Measurements from ENCODE around the gene F12.

Gene F12

GRCh38 chr5:177409043-177409801 lies at the start of gene F12:
F12 (minus strand) TSS chr5:177409564; CDS start chr5:177409527, 37 bp downstream.
- DNase-seq: no peak

DNA sequence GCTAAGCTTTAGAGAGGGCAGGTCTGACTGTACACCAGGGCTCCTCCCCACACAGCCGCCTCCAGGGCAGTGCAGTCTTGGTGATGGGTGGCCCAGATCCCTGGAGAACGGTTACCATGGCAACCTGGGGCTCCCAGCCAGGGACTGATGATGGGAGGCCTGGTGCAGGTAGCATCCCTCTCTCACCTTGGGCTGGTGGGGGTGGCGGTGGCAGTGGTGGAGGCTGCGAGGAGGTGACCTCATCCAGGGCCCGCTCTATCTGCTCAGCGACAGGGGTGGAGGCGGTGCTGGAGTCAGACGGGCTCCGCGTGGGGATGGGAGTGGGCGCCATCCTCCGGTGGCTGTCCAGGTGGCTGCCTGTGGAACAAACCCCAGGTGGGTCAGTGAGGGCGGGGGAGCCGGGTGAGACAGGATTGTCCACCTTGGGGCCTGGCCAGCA lies 49.6 kb upstream of the F12 start:
- DNase-seq: peak; percentile 39

GRCh38 chr5:177457852-177458681 lies 48.7 kb upstream of the F12 start:
- DNase-seq: no peak

- peak; percentile 98 for DNase-seq
Observed at GRCh38 chr5:177456976-177457851, 47.9 kb upstream of the F12 start.

- no peak for DNase-seq
Observed at GRCh38 chr5:177456591-177456964, 47.2 kb upstream of the F12 start.

GRCh38 chr5:177455661-177456590 lies 46.6 kb upstream of the F12 start:
- DNase-seq: peak; percentile 95

DNA sequence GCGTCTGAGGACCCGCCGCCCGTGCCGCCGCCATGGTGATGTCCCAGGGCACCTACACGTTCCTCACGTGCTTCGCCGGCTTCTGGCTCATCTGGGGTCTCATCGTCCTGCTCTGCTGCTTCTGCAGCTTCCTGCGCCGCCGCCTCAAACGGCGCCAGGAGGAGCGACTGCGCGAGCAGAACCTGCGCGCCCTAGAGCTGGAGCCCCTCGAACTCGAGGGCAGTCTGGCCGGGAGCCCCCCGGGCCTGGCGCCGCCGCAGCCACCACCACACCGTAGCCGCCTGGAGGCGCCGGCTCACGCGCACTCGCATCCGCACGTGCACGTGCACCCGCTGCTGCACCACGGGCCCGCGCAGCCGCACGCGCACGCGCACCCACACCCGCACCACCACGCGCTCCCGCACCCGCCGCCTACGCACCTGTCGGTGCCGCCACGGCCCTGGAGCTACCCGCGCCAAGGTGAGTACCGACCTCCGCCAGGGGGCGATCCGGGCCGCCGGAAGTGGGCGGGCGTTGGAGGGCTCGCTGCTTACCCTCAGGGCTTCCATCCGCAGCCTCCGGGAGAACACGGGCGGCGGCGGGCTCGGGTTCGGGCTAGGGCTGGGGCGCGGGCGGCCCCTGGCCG lies 45.8 kb upstream of the F12 start:
- peak; percentile 86 for DNase-seq

GRCh38 chr5:177454397-177455035 lies 45.2 kb upstream of the F12 start:
- DNase-seq: peak; percentile 88

GRCh38 chr5:177453852-177454396 lies 44.6 kb upstream of the F12 start:
- DNase-seq: peak; percentile 66

DNA sequence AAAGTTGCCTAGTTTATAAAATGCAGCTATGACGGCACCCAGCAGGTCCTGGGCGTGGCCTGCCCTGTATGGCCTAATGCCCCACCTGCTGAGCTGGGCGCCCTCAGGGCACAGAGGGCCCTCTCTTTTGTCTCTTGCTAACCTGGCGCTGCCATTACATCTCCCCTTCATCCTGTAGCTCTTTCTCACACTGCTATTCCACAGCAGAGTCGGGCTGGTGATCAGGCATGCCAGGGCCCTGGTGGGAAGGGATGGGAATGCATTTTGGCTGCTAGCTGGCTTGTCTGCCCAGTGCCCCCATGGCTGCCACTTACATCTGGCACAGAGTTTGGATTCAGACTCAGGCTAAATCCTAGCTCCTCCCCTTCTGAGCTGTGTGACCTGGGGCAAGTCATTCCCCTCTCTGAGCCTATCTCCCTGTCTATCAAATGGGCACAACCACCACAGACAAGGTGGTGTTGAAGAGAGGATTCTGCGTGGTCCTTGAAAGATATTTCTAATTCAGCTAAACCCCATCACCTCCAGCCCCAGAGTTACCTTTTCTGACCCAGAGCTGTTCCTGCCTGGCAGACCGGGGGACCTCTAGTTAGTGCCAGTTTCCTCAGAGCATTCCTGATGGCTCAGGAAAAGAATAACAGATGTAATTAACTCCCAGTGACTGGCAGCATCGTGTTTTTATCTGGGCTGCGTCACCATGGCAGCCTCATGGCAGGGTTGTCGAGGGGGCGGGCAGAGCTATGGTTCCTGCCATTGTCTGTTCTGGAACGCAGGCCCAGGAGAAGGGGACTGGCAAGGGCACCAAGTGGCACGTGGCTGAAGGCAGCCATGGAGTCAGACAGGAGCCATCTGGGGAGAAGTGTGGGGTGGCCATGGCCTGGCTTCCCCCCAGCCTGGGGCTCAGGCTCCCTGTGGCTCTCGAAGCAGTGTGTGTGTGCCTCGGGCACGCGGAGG lies 43.6 kb upstream of the F12 start:
- no peak for DNase-seq

GRCh38 chr5:177450667-177451424 lies 41.5 kb upstream of the F12 start:
- DNase-seq: no peak

DNA sequence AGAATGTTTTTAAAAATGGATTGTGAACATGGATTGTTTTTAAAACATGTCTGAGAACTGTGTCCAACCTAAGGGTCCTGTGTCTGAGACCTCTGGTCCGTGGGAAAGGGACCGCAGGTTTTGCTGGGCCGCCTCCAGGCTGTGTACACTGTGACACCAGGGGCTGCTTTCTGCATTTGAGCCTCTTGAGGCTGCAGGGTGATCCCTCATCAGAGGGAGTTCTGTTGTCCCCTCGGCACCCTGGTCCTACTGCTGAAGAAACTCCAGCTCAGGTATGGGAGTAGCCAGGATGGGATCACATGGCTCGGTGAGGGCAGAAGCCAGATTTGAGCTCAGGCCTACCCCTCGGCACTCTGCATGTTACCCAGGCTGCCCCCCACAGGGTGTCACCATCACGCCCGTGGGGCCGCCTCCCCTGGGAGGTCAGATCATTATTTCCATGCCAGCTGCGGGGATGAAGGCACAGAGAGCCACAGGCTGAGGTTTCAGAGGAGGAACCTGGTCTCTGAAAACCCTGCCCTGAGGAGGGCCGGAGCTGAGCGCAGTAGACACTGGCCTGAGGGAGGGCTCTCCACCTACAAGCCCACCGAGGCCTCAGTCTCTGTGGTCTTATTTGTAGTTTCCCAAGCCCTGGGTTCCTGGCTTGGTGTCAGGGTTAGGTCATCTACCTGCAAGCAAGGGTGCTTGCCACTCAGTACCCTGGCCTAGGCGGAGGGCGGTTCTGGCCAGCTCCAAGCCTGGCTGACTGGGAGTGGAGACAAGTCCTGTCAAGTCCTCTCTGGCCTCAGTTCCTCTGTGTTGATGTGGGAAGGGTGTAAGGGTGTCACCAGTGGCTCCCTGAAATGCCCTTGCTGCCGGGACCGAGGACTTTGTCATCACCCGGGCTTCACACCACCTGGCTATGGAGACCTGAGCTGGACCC lies 40.0 kb upstream of the F12 start:
- peak; percentile 36 for DNase-seq

- no peak for DNase-seq
Observed at GRCh38 chr5:177448244-177448950, 39.0 kb upstream of the F12 start.

DNA sequence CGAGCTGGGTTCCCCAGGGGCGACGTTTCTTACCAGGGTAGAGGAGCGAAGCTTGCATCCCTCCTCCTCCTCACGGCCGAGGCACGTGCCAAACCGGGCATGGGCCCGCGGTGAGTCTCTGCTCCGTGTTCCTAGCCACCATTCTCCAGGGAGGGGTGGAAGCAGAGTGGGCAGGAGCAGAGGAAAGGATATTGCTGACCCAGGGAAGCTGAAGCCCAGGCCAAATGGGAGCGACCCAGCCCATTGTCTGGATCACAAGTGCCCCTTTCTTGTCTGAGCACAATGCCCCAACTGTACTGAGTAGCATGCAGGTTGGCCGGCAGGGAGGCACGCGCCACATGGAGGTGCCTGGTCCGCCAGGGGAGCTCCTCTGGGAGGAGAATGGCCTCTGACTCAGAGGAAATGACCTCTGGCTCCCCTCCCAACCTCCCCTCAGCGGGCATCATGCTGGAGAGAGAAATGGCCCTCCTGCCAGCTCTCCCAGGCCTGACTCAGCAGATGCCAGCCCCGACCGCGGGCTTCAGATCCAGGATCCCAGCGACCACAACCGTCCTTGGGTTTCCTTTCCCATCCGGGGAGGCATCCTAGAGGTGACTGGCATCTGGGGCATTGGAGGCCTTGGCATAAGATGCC lies 38.4 kb upstream of the F12 start:
- DNase-seq: no peak

DNA sequence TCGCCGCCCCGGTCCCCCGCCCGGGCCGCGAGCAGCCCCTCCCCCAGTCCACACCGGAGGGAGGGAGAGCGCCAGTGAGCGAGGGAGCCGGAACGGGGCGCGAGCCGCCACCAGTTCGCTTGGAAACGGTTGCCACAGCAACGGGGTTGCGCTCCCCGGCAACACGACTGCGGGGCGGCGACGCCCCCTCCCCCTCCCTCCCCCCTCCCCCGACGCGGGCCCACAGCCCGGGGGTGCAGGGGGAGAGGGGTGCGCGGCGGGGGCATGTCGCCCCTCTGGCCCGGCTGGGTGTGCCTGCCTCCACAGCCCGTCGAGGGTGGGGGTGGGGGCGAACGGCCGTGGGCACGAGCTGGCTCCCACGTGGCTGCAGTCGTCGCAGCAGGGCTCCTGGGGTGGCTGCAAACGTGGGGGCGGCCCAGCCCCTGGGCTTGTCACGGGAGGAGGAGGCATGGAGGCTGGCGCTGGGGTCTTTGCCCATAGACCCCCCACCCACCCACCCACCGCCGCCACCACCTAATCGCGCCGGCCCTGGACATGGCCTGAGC lies 37.8 kb upstream of the F12 start:
- DNase-seq: peak; percentile 71

Data from NCI-H82 (cell line).